DND-41 (cell line): ENCODE data around the gene CACYBP.

Experiments
- ATAC-seq: fragments of 200-7000 bp; cut with Tn5 transposase; 3 replicates; pipeline ENCODE4 v1.9.1; 2021; ENCODE audit warnings: low read depth; ENCODE audit not compliant: insufficient read depth
- DNase-seq: peaks from one replicate; pipeline ENCODE4 v3.0.0-alpha.2; 2020
- H2AFZ ChIP-seq: 2 replicates; pipeline ENCODE4 v1.6.0; 2012; ENCODE audit warnings: low read depth, low read length
- H3K27ac ChIP-seq: 2 replicates; pipeline ENCODE4 v1.5.1; 2012; ENCODE audit warnings: low read length, inconsistent platforms
- H3K27me3 ChIP-seq: fragments of 200-600 bp; sonication (generic); 2 replicates; pipeline ENCODE4 v1.6.0; 2012; ENCODE audit warnings: low read length, mild to moderate bottlenecking, inconsistent platforms; ENCODE audit not compliant: insufficient read depth, poor library complexity
- H3K36me3 ChIP-seq: 2 replicates; pipeline ENCODE4 v1.5.1; 2012; ENCODE audit warnings: low read length, inconsistent platforms; ENCODE audit not compliant: insufficient read depth
- H3K4me1 ChIP-seq: 2 replicates; pipeline ENCODE4 v1.5.1; 2012; ENCODE audit warnings: mild to moderate bottlenecking, low read length; ENCODE audit not compliant: insufficient read depth
- H3K4me2 ChIP-seq: 2 replicates; pipeline ENCODE4 v1.6.0; 2012; ENCODE audit warnings: mild to moderate bottlenecking, moderate library complexity, low read length, inconsistent platforms; ENCODE audit not compliant: insufficient read depth
- H3K4me3 ChIP-seq, 2 experiments: fragments of 200-600 bp in 1 of 2; shearing (Covaris generic) in 1 of 2; 2 replicates each; pipeline ENCODE4 v1.5.1; 2012 to 2016; ENCODE audit warnings: inconsistent platforms in 2 of 2, low read length in 2 of 2, mild to moderate bottlenecking in 2 of 2, low read depth in 1 of 2, moderate library complexity in 1 of 2
- H3K79me2 ChIP-seq: 2 replicates; pipeline ENCODE4 v1.6.0; 2012; ENCODE audit warnings: low read length, inconsistent platforms; ENCODE audit not compliant: insufficient read depth
- H3K9ac ChIP-seq: 2 replicates; pipeline ENCODE4 v1.6.0; 2012; ENCODE audit warnings: low read depth, mild to moderate bottlenecking, inconsistent platforms, low read length, moderate library complexity
- H3K9me3 ChIP-seq: 2 replicates; pipeline ENCODE4 v1.5.1; 2012; ENCODE audit warnings: low read length, moderate library complexity, mild to moderate bottlenecking, inconsistent platforms; ENCODE audit not compliant: insufficient read depth, severe bottlenecking
- H4K20me1 ChIP-seq: 2 replicates; pipeline ENCODE4 v1.6.0; 2012; ENCODE audit warnings: low read length; ENCODE audit not compliant: insufficient read depth
- EZH2 ChIP-seq: IDR thresholded peaks from 3 replicates; pipeline ENCODE4 v1.6.1; 2012; ENCODE audit warnings: borderline replicate concordance, low read depth, mild to moderate bottlenecking, moderate library complexity, low read length, inconsistent platforms; ENCODE audit not compliant: severe bottlenecking
- TF ChIP-seq, protein P1 (sequence below): IDR thresholded peaks from 2 replicates; pipeline ENCODE4 v1.5.1; 2012; ENCODE audit warnings: borderline replicate concordance, low read length, moderate library complexity, mild to moderate bottlenecking; ENCODE audit not compliant: poor library complexity, severe bottlenecking; ENCODE audit errors: extremely low read depth

Gene CACYBP

DNA sequence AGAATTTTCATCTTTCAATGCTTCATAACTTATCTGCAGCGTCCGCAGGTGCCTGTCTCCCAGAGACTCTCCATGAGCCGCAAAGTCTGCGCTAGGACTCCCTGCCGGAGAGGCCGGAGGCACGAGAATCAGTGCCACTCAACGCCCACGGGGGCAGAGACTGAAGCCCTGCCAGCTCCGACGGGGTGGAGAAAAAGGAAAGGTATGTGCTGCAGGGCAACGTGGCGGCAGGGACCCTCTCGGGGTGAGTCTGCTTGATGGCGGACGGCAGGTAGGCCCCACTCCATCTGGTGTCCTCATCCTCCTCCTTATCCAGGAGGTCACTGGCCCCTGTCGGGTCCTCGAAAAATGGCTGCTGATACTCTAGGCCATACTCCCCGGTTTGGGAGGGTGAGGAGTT lies 45.4 kb downstream of the CACYBP start:
- H3K4me3 ChIP-seq, result no peak overlapping the region
- H3K9ac ChIP-seq, result no peak overlapping the region
- H2AFZ ChIP-seq, result no peak overlapping the region
- no peak overlapping the region for H3K4me2 ChIP-seq
- H3K9me3 ChIP-seq, result no peaks in the 10 kb centered on the region
- H3K79me2 ChIP-seq, result no peaks in the 10 kb centered on the region
- no peaks in the 10 kb centered on the region for H3K36me3 ChIP-seq
- ATAC-seq (no peak), DNase-seq (no peak)
- H3K27ac ChIP-seq, result no peak overlapping the region
- H3K4me1 ChIP-seq, result no peaks in the 10 kb centered on the region
- H3K27me3 ChIP-seq, result peaks cover 6% of the 10 kb centered on the region
- TF ChIP-seq, protein P1, sequence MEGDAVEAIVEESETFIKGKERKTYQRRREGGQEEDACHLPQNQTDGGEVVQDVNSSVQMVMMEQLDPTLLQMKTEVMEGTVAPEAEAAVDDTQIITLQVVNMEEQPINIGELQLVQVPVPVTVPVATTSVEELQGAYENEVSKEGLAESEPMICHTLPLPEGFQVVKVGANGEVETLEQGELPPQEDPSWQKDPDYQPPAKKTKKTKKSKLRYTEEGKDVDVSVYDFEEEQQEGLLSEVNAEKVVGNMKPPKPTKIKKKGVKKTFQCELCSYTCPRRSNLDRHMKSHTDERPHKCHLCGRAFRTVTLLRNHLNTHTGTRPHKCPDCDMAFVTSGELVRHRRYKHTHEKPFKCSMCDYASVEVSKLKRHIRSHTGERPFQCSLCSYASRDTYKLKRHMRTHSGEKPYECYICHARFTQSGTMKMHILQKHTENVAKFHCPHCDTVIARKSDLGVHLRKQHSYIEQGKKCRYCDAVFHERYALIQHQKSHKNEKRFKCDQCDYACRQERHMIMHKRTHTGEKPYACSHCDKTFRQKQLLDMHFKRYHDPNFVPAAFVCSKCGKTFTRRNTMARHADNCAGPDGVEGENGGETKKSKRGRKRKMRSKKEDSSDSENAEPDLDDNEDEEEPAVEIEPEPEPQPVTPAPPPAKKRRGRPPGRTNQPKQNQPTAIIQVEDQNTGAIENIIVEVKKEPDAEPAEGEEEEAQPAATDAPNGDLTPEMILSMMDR, result no peak
- TF ChIP-seq EZH2, result no peak
- no peaks in the 10 kb centered on the region for H4K20me1 ChIP-seq

DNA sequence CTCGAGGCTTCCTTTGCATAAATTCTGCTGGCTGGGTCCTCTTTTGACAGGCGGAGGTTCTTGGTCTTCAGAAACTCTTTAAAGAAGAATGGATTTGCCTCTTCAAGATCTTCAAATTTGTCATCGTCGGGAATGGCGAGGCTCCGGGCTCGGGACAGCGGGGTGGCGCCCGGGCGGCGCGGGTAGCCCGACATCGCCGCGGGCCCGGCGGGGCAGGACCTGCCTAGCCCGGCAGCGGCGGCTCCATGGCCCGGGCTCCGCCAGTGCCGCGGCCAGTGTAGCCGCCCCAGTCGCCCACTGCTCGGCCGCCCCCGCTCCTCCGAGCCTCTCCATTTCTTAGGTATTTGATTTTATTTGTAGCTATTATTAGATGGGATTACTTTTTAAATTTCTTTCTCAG lies 45.8 kb downstream of the CACYBP start:
- no peaks in the 10 kb centered on the region for H4K20me1 ChIP-seq
- DNase-seq, result no peak
- H3K36me3 ChIP-seq, result no peaks in the 10 kb centered on the region
- ATAC-seq, result no peak
- no peaks in the 10 kb centered on the region for H3K4me1 ChIP-seq
- H3K4me3 ChIP-seq, result no peak overlapping the region
- no peak overlapping the region for H3K9ac ChIP-seq
- H3K4me2 ChIP-seq, result no peak overlapping the region
- H3K9me3 ChIP-seq, result no peaks in the 10 kb centered on the region
- no peak overlapping the region for H3K27ac ChIP-seq
- no peaks in the 10 kb centered on the region for H3K79me2 ChIP-seq
- H2AFZ ChIP-seq, result no peak overlapping the region
- H3K27me3 ChIP-seq, result peaks cover 6% of the 10 kb centered on the region
- no peak for TF ChIP-seq EZH2
- TF ChIP-seq, protein P1, result no peak

DNA sequence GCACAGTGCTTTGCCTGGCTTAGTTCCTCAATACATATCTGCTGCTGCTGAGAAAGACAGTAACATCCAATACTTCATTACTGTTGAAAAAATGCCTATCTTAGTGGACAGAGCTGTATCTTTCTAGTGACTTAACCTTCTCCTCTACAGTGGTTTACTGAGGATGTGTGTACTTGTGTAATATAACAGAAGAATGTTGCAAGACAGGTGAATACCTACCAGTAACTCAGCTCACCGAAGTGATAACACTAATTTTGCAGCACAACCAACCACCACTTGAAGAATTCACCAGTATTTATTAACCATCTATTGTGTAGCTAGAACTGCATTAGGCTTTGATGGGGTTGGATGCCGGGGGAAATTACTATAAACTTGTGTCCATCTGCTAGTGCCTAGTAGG lies 51.2 kb downstream of the CACYBP start:
- ATAC-seq (no peak), DNase-seq (no peak)
- H3K9ac ChIP-seq, result no peak overlapping the region
- no peaks in the 10 kb centered on the region for H3K4me1 ChIP-seq
- H3K27ac ChIP-seq, result no peak overlapping the region
- H4K20me1 ChIP-seq, result no peaks in the 10 kb centered on the region
- no peaks in the 10 kb centered on the region for H3K79me2 ChIP-seq
- no peak overlapping the region for H2AFZ ChIP-seq
- no peaks in the 10 kb centered on the region for H3K36me3 ChIP-seq
- no peak overlapping the region for H3K4me2 ChIP-seq
- TF ChIP-seq, protein P1, result no peak
- TF ChIP-seq EZH2, result no peak
- H3K4me3 ChIP-seq, result no peak overlapping the region
- peaks cover 9% of the 10 kb centered on the region for H3K27me3 ChIP-seq
- H3K9me3 ChIP-seq, result no peaks in the 10 kb centered on the region

DNA sequence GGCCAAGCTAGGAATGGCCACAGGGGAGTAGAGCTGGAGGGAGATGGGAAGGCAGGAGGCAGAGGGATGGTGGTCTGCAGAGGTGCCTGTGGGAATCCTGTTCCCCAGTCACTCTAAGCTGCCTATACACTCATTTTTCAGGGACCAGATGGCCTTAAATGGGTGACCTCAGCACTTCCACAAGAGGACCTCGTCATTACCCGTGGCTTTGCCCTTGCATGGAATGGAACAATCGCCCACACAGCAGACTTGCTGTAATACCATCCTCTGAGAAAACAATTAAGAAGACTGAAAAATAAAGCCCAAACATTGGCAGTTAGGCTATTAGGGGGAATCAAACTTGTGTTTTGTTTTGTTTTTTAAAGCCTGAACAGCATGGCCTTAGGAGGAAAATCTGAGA lies 55.0 kb downstream of the CACYBP start:
- Histone ChIP-seq H3K4me1 (no peaks in the 10 kb centered on the region), H3K36me3 (no peaks in the 10 kb centered on the region), H3K9ac (no peak overlapping the region), H2AFZ (no peak overlapping the region), H3K27me3 (peaks cover 3% of the 10 kb centered on the region), H3K4me2 (no peak overlapping the region), H3K27ac (no peak overlapping the region), H3K4me3 (no peak overlapping the region), H4K20me1 (no peaks in the 10 kb centered on the region), H3K9me3 (no peaks in the 10 kb centered on the region), H3K79me2 (no peaks in the 10 kb centered on the region)
- DNase-seq (no peak), ATAC-seq (no peak)
- no peak for TF ChIP-seq EZH2
- TF ChIP-seq, protein P1, result no peak
